HG03097 (cell line): Measurements from ENCODE around the gene MAPK1IP1L.

Experiments used
- ATAC-seq: cut with Tn5 transposase; IDR thresholded peaks from one replicate; pipeline ENCODE4 v1.9.1; 2021; ENCODE audit not compliant: unreplicated experiment, low FRiP score

MAPK1IP1L gene

DNA sequence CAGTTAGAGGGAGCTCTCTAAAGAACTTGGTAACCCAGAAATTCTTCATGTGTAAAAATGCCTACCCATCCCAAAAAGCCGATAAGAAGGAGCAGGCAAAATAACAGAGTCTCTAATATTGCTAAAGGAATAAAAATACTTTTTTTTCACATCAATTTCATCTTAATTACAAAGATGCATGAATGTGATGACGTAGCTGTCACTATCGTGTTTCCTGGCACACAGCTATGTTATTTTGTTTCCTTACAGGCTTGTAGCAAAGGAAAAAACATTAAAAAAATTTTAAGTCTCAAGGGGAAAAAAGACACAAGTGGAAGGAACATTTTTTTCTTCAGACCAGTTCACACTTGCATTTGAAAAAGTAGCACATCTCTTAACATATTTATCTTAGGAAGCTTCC is 67.3 kb downstream of the MAPK1IP1L start:
- ATAC-seq: no peak
